ENCODE results near the gene FMOD. TPM values are rescaled to one million over a fixed set of nuclear protein-coding genes. Genes with fewer than 3 reads are reported as not detected.

The FMOD gene
- polyA plus RNA-seq, 1 donor from 2014 or later, result not detected

- no peaks in the 10 kb centered on the region for H3K27me3 ChIP-seq (ENCODE audit: insufficient read depth, low read depth, low read length)
- peak overlapping the region; percentile 73 for H2AFZ ChIP-seq (ENCODE audit: low read depth, low read length)
- H4K20me1 ChIP-seq (ENCODE audit: insufficient read depth), result no peaks in the 10 kb centered on the region
- TF ChIP-seq MXI1 (conservative IDR thresholded peaks at IDR 0.05; ENCODE audit: poor library complexity, severe bottlenecking) (no peak), EP300 (conservative IDR thresholded peaks at IDR 0.05; ENCODE audit: poor library complexity, severe bottlenecking) (no peak), REST (IDR thresholded peaks at IDR 0.05; ENCODE audit: borderline replicate concordance) (no peak), RAD21 (conservative IDR thresholded peaks at IDR 0.05) (no peak), SMC3 (conservative IDR thresholded peaks at IDR 0.05; ENCODE audit: poor library complexity) (no peak), CTCF (IDR thresholded peaks at IDR 0.05; ENCODE audit: poor library complexity, severe bottlenecking) (no peak), EZH2 (IDR thresholded peaks at IDR 0.05; ENCODE audit: borderline replicate concordance, insufficient read depth, low read length, poor library complexity, severe bottlenecking) (no peak), POLR2AphosphoS5 (IDR thresholded peaks at IDR 0.05) (no peak), TAF1 (IDR thresholded peaks at IDR 0.05; ENCODE audit: low read depth) (no peak)
- H3K27ac ChIP-seq (ENCODE audit: low read length), result peak overlapping the region; percentile 79
- H3K4me2 ChIP-seq (ENCODE audit: low read length), result peak overlapping the region; percentile 77
- no peaks in the 10 kb centered on the region for H3F3A ChIP-seq (ENCODE audit: insufficient read depth, low read length, poor library complexity, severe bottlenecking)
- peak overlapping the region; percentile 95 for H3K9ac ChIP-seq (ENCODE audit: low read length)
- no peaks in the 10 kb centered on the region for H3K36me3 ChIP-seq (ENCODE audit: insufficient read depth, low read length)
- no peaks in the 10 kb centered on the region for H3K9me2 ChIP-seq (ENCODE audit: insufficient read depth, low read length)
- peaks cover 20% of the 10 kb centered on the region for H3K79me2 ChIP-seq (replicated peaks; ENCODE audit: insufficient read depth, low read length)
- H3K9me3 ChIP-seq (ENCODE audit: low read length), result no peaks in the 10 kb centered on the region
- peak overlapping the region; percentile 98 for H3K4me3 ChIP-seq (ENCODE audit: low read length)
These were observed 46.5 kb downstream of the FMOD start for GRCh38 chr1:203304391-203304918.

DNA sequence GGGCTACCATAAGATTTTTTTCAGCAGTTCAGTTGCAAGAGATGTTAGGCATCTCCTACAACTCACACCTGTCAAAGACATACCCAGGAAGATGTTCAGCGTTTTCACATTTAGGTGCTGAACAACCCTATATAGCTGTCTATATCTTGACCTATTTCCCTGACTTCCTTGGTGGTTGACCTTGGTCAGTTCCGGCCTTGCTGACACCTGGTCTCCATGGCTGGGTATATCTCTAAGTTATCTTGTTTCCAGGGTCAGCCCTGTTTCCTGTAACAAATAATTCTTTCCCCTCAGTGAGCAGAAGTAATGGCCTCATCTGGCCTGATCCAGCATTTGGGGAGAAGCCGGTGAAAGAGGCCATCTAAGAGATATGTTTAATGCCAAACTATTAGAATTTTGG, 48.0 kb downstream of the FMOD start:
- Histone ChIP-seq H3K79me2 (replicated peaks; ENCODE audit: insufficient read depth, low read length) (peaks cover 20% of the 10 kb centered on the region), H3K27me3 (ENCODE audit: insufficient read depth, low read depth, low read length) (no peaks in the 10 kb centered on the region), H2AFZ (ENCODE audit: low read depth, low read length) (no peak overlapping the region)

More for the DNA sequence above, 48.0 kb downstream of the FMOD start:
- H3K4me3 ChIP-seq (ENCODE audit: low read length), result no peak overlapping the region
- H4K20me1 ChIP-seq (ENCODE audit: insufficient read depth), result no peaks in the 10 kb centered on the region
- no peak overlapping the region for H3K4me2 ChIP-seq (ENCODE audit: low read length)
- H3K9ac ChIP-seq (ENCODE audit: low read length), result no peak overlapping the region
- no peaks in the 10 kb centered on the region for H3K9me2 ChIP-seq (ENCODE audit: insufficient read depth, low read length)
- no peaks in the 10 kb centered on the region for H3K9me3 ChIP-seq (ENCODE audit: low read length)
- H3K27ac ChIP-seq (ENCODE audit: low read length), result no peak overlapping the region
- TF ChIP-seq TAF1 (IDR thresholded peaks at IDR 0.05; ENCODE audit: low read depth), result no peak
- no peak for TF ChIP-seq MXI1 (conservative IDR thresholded peaks at IDR 0.05; ENCODE audit: poor library complexity, severe bottlenecking)
- TF ChIP-seq EZH2 (IDR thresholded peaks at IDR 0.05; ENCODE audit: borderline replicate concordance, insufficient read depth, low read length, poor library complexity, severe bottlenecking), result no peak
- no peak for TF ChIP-seq EP300 (conservative IDR thresholded peaks at IDR 0.05; ENCODE audit: poor library complexity, severe bottlenecking)
- TF ChIP-seq RAD21 (conservative IDR thresholded peaks at IDR 0.05), result no peak
- no peak for TF ChIP-seq REST (IDR thresholded peaks at IDR 0.05; ENCODE audit: borderline replicate concordance)
- no peak for TF ChIP-seq POLR2AphosphoS5 (IDR thresholded peaks at IDR 0.05)
- no peak for TF ChIP-seq SMC3 (conservative IDR thresholded peaks at IDR 0.05; ENCODE audit: poor library complexity)
- TF ChIP-seq CTCF (IDR thresholded peaks at IDR 0.05; ENCODE audit: poor library complexity, severe bottlenecking), result no peak
- H3F3A ChIP-seq (ENCODE audit: insufficient read depth, low read length, poor library complexity, severe bottlenecking), result no peaks in the 10 kb centered on the region
- H3K36me3 ChIP-seq (ENCODE audit: insufficient read depth, low read length), result no peaks in the 10 kb centered on the region
